Measurements from ENCODE around the gene SNED1.

DNA sequence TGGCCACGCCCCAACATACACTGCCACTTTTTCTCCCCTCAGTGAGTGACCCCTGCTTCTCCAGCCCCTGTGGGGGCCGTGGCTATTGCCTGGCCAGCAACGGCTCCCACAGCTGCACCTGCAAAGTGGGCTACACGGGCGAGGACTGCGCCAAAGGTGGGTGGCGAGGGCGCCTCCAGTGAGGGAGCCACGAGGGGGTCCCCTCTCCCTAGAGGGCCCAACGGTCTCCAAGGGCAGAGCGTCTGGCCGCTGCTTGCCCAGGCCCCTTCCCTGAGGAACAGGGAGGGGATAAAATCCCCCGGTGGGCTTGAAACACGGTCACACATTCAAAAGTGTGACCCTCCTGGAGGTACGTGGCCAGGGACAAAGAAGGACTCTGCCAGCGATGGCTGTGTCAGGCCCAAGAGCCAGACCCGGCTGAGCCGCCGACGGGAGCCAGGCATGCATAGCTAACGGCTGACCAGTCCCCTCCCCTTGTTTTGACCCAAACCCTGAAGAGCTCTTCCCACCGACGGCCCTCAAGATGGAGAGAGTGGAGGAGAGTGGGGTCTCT, 66.5 kb downstream of the SNED1 start:
- TF ChIP-seq, protein P1, sequence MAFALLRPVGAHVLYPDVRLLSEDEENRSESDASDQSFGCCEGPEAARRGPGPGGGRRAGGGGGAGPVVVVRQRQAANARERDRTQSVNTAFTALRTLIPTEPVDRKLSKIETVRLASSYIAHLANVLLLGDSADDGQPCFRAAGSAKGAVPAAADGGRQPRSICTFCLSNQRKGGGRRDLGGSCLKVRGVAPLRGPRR (CRISPR knock-in tag; IDR thresholded peaks at IDR 0.05), result no peak
- no peak for TF ChIP-seq CEBPB (tag; IDR thresholded peaks at IDR 0.05)
- TF ChIP-seq TCF7L2 (IDR thresholded peaks at IDR 0.05; ENCODE audit: low read depth, low read length), result no peak
